ENCODE results near the gene WDR11.

WDR11 gene

GRCh38 chr10:120941501-120941900 lies 90.3 kb downstream of the WDR11 start:
- H3K27ac ChIP-seq (ENCODE audit: low read depth, low read length) = no peak overlapping the region
- H3K36me3 ChIP-seq (ENCODE audit: control insufficient read depth, insufficient read depth, low read length) = no peaks in the 10 kb centered on the region
- no peaks in the 10 kb centered on the region for H3K27me3 ChIP-seq (ENCODE audit: control insufficient read depth, insufficient read depth, low read length)

GRCh38 chr10:120942806-120943413 lies 91.7 kb downstream of the WDR11 start:
- Histone ChIP-seq H3K27me3 (ENCODE audit: control insufficient read depth, insufficient read depth, low read length) (no peaks in the 10 kb centered on the region), H3K4me3 (ENCODE audit: low read length) (no peak overlapping the region), H3K27ac (ENCODE audit: low read depth, low read length) (no peak overlapping the region), H3K36me3 (ENCODE audit: control insufficient read depth, insufficient read depth, low read length) (no peaks in the 10 kb centered on the region), H3K4me1 (ENCODE audit: control insufficient read depth, insufficient read depth, low read length) (peaks cover 7% of the 10 kb centered on the region), H3K9ac (ENCODE audit: low read length) (no peak overlapping the region)

More at GRCh38 chr10:120941501-120941900, 90.3 kb downstream of the WDR11 start:
- peaks cover 5% of the 10 kb centered on the region for H3K4me1 ChIP-seq (ENCODE audit: control insufficient read depth, insufficient read depth, low read length)
- H3K9ac ChIP-seq (ENCODE audit: low read length) = no peak overlapping the region
- H3K4me3 ChIP-seq (ENCODE audit: low read length) = no peak overlapping the region

- H3K4me3 ChIP-seq (ENCODE audit: low read length) = no peak overlapping the region
- H3K9ac ChIP-seq (ENCODE audit: low read length) = no peak overlapping the region
- H3K36me3 ChIP-seq (ENCODE audit: control insufficient read depth, insufficient read depth, low read length) = no peaks in the 10 kb centered on the region
- H3K4me1 ChIP-seq (ENCODE audit: control insufficient read depth, insufficient read depth, low read length) = peaks cover 7% of the 10 kb centered on the region
- H3K27me3 ChIP-seq (ENCODE audit: control insufficient read depth, insufficient read depth, low read length) = no peaks in the 10 kb centered on the region
- H3K27ac ChIP-seq (ENCODE audit: low read depth, low read length) = no peak overlapping the region
Measured at GRCh38 chr10:120943542-120943941, 92.4 kb downstream of the WDR11 start.

- Histone ChIP-seq H3K4me1 (ENCODE audit: control insufficient read depth, insufficient read depth, low read length) (peaks cover 10% of the 10 kb centered on the region), H3K4me3 (ENCODE audit: low read length) (no peak overlapping the region), H3K36me3 (ENCODE audit: control insufficient read depth, insufficient read depth, low read length) (no peaks in the 10 kb centered on the region), H3K9ac (ENCODE audit: low read length) (no peak overlapping the region), H3K27me3 (ENCODE audit: control insufficient read depth, insufficient read depth, low read length) (peaks cover 3% of the 10 kb centered on the region), H3K27ac (ENCODE audit: low read depth, low read length) (no peak overlapping the region)
Measured at GRCh38 chr10:120944586-120945125, 93.5 kb downstream of the WDR11 start.

- H3K27ac ChIP-seq (ENCODE audit: low read depth, low read length) = no peak overlapping the region
- peaks cover 10% of the 10 kb centered on the region for H3K4me1 ChIP-seq (ENCODE audit: control insufficient read depth, insufficient read depth, low read length)
- H3K27me3 ChIP-seq (ENCODE audit: control insufficient read depth, insufficient read depth, low read length) = peaks cover 4% of the 10 kb centered on the region
- no peak overlapping the region for H3K4me3 ChIP-seq (ENCODE audit: low read length)
- H3K36me3 ChIP-seq (ENCODE audit: control insufficient read depth, insufficient read depth, low read length) = no peaks in the 10 kb centered on the region
- H3K9ac ChIP-seq (ENCODE audit: low read length) = no peak overlapping the region
Measured at GRCh38 chr10:120945182-120945581, 94.0 kb downstream of the WDR11 start.

GRCh38 chr10:120945801-120946302 lies 94.7 kb downstream of the WDR11 start:
- Histone ChIP-seq H3K36me3 (ENCODE audit: control insufficient read depth, insufficient read depth, low read length) (no peaks in the 10 kb centered on the region), H3K4me1 (ENCODE audit: control insufficient read depth, insufficient read depth, low read length) (peaks cover 10% of the 10 kb centered on the region), H3K9ac (ENCODE audit: low read length) (no peak overlapping the region), H3K4me3 (ENCODE audit: low read length) (no peak overlapping the region), H3K27me3 (ENCODE audit: control insufficient read depth, insufficient read depth, low read length) (peaks cover 4% of the 10 kb centered on the region), H3K27ac (ENCODE audit: low read depth, low read length) (peak overlapping the region; percentile 60)

- Histone ChIP-seq H3K27me3 (ENCODE audit: control insufficient read depth, insufficient read depth, low read length) (peaks cover 4% of the 10 kb centered on the region), H3K9ac (ENCODE audit: low read length) (no peak overlapping the region), H3K27ac (ENCODE audit: low read depth, low read length) (peak overlapping the region; percentile 60), H3K4me3 (ENCODE audit: low read length) (no peak overlapping the region), H3K4me1 (ENCODE audit: control insufficient read depth, insufficient read depth, low read length) (peaks cover 10% of the 10 kb centered on the region), H3K36me3 (ENCODE audit: control insufficient read depth, insufficient read depth, low read length) (no peaks in the 10 kb centered on the region)
Measured at GRCh38 chr10:120946497-120946896, 95.3 kb downstream of the WDR11 start.

- peaks cover 4% of the 10 kb centered on the region for H3K27me3 ChIP-seq (ENCODE audit: control insufficient read depth, insufficient read depth, low read length)
- H3K36me3 ChIP-seq (ENCODE audit: control insufficient read depth, insufficient read depth, low read length) = no peaks in the 10 kb centered on the region
- H3K4me3 ChIP-seq (ENCODE audit: low read length) = peak overlapping the region; percentile 61
- peaks cover 10% of the 10 kb centered on the region for H3K4me1 ChIP-seq (ENCODE audit: control insufficient read depth, insufficient read depth, low read length)
- no peak overlapping the region for H3K27ac ChIP-seq (ENCODE audit: low read depth, low read length)
- no peak overlapping the region for H3K9ac ChIP-seq (ENCODE audit: low read length)
Measured at GRCh38 chr10:120948889-120949608, 97.9 kb downstream of the WDR11 start.

- no peak overlapping the region for H3K9ac ChIP-seq (ENCODE audit: low read length)
- H3K4me1 ChIP-seq (ENCODE audit: control insufficient read depth, insufficient read depth, low read length) = peaks cover 10% of the 10 kb centered on the region
- H3K27ac ChIP-seq (ENCODE audit: low read depth, low read length) = no peak overlapping the region
- H3K27me3 ChIP-seq (ENCODE audit: control insufficient read depth, insufficient read depth, low read length) = peaks cover 4% of the 10 kb centered on the region
- no peaks in the 10 kb centered on the region for H3K36me3 ChIP-seq (ENCODE audit: control insufficient read depth, insufficient read depth, low read length)
- peak overlapping the region; percentile 61 for H3K4me3 ChIP-seq (ENCODE audit: low read length)
Measured at GRCh38 chr10:120949609-120950031, 98.5 kb downstream of the WDR11 start.

GRCh38 chr10:120950051-120950561 lies 98.9 kb downstream of the WDR11 start:
- Histone ChIP-seq H3K9ac (ENCODE audit: low read length) (no peak overlapping the region), H3K27ac (ENCODE audit: low read depth, low read length) (no peak overlapping the region)

GRCh38 chr10:120951288-120951687 lies 100.1 kb downstream of the WDR11 start:
- H3K36me3 ChIP-seq (ENCODE audit: control insufficient read depth, insufficient read depth, low read length) = no peaks in the 10 kb centered on the region
- peaks cover 8% of the 10 kb centered on the region for H3K4me1 ChIP-seq (ENCODE audit: control insufficient read depth, insufficient read depth, low read length)
- H3K27me3 ChIP-seq (ENCODE audit: control insufficient read depth, insufficient read depth, low read length) = peaks cover 4% of the 10 kb centered on the region
- no peak overlapping the region for H3K9ac ChIP-seq (ENCODE audit: low read length)
- H3K27ac ChIP-seq (ENCODE audit: low read depth, low read length) = no peak overlapping the region
- H3K4me3 ChIP-seq (ENCODE audit: low read length) = no peak overlapping the region

More at GRCh38 chr10:120950051-120950561, 98.9 kb downstream of the WDR11 start:
- Histone ChIP-seq H3K27me3 (ENCODE audit: control insufficient read depth, insufficient read depth, low read length) (peaks cover 4% of the 10 kb centered on the region), H3K4me3 (ENCODE audit: low read length) (no peak overlapping the region), H3K4me1 (ENCODE audit: control insufficient read depth, insufficient read depth, low read length) (peaks cover 10% of the 10 kb centered on the region), H3K36me3 (ENCODE audit: control insufficient read depth, insufficient read depth, low read length) (no peaks in the 10 kb centered on the region)

GRCh38 chr10:120953897-120954296 lies 102.7 kb downstream of the WDR11 start:
- Histone ChIP-seq H3K4me3 (ENCODE audit: low read length) (no peak overlapping the region), H3K9ac (ENCODE audit: low read length) (no peak overlapping the region), H3K27ac (ENCODE audit: low read depth, low read length) (no peak overlapping the region), H3K36me3 (ENCODE audit: control insufficient read depth, insufficient read depth, low read length) (no peaks in the 10 kb centered on the region), H3K4me1 (ENCODE audit: control insufficient read depth, insufficient read depth, low read length) (peaks cover 3% of the 10 kb centered on the region), H3K27me3 (ENCODE audit: control insufficient read depth, insufficient read depth, low read length) (peaks cover 4% of the 10 kb centered on the region)
